C4-2B (cell line): ENCODE results near the gene DNAJC25.
A peak's percentile ranks its signal among the peaks of the same experiment; 100 is the strongest.

Experiments used
- CTCF ChIP-seq: fragments of 450-650 bp; conservative IDR thresholded peaks from 2 replicates; pipeline ENCODE4 v1.5.1; 2017; ENCODE audit warnings: mild to moderate bottlenecking
- ZFX ChIP-seq: fragments of 450-650 bp; IDR thresholded peaks from 2 replicates; pipeline ENCODE4 v1.6.1; 2017

GRCh38 chr9:111661802-111662521 is 30.8 kb downstream of the DNAJC25 start:
- no peak for TF ChIP-seq CTCF
- TF ChIP-seq ZFX = peak; percentile 92
